A549 (cell line): Measurements from ENCODE around the gene ZFYVE27. TPM values are rescaled to one million over a fixed set of nuclear protein-coding genes. Genes with fewer than 3 reads are reported as not detected.

Experiments
- ATAC-seq, 2 experiments: fragments of 200-7000 bp in 1 of 2; fragments of >200 bp in 1 of 2; cut with Nextera tagmentation in 1 of 2; cut with Tn5 transposase in 1 of 2; 3 replicates each; pipeline versions ENCODE4 v1.8.0 to v1.9.1; 2018 to 2020; ENCODE audit warnings: mild to moderate bottlenecking in 1 of 2, moderate library complexity in 1 of 2
- CTCF ChIA-PET: fragments of 300-600 bp; sonication (Branson Sonifier 250); formaldehyde crosslinking; extraction: SDS; loops from one replicate; lab custom pipeline; 2021; ENCODE audit warnings: antibody characterized with exemption, inconsistent platforms; lab: Yijun Ruan, JAX
- POLR2A ChIA-PET: fragments of 350-600 bp; formaldehyde crosslinking; extraction: SDS; loops from one replicate; lab custom pipeline; 2021; ENCODE audit warnings: antibody characterized with exemption, inconsistent platforms; lab: Yijun Ruan, JAX
- DNase-seq, 2 experiments: peaks; one replicate each; pipeline versions ENCODE4 v3.0.0 to v3.0.0-alpha.2; 2011 to 2016; ENCODE audit warnings: low read depth in 1 of 2, low spot score in 1 of 2
- FAIRE-seq: peaks from 2 replicates; lab custom pipeline; 2011; peaks lifted over from hg19 to GRCh38; lab: Jason Lieb, UNC
- H3K27ac ChIP-seq, 2 experiments: fragments of >200 bp; sonication (Bioruptor Twin); formaldehyde crosslinking; 3 replicates each; pipeline ENCODE4 v1.5.1; 2016 to 2017
- H3K4me1 ChIP-seq: fragments of >200 bp; sonication (Bioruptor Twin); formaldehyde crosslinking; 3 replicates; pipeline ENCODE4 v1.6.1; 2016
- H3K4me2 ChIP-seq: fragments of >200 bp; sonication (Bioruptor Twin); formaldehyde crosslinking; 3 replicates; pipeline ENCODE4 v1.6.1; 2016
- H3K4me3 ChIP-seq: fragments of >200 bp; sonication (Bioruptor Twin); formaldehyde crosslinking; 3 replicates; pipeline ENCODE4 v1.5.1; 2016
- H3K9me3 ChIP-seq: fragments of >200 bp; sonication (Bioruptor Twin); formaldehyde crosslinking; 3 replicates; pipeline ENCODE4 v1.6.1; 2016
- BCL3 ChIP-seq: fragments of >200 bp; sonication (Bioruptor Twin); formaldehyde crosslinking; IDR thresholded peaks from 3 replicates; pipeline ENCODE4 v1.6.1; 2016
- CBX2 ChIP-seq: fragments of 200-600 bp; sonication (generic); IDR thresholded peaks from 2 replicates; pipeline ENCODE4 v1.6.1; 2016; ENCODE audit warnings: low read depth, mild to moderate bottlenecking, borderline replicate concordance
- CBX8 ChIP-seq: fragments of 200-600 bp; sonication (generic); IDR thresholded peaks from 2 replicates; pipeline ENCODE4 v1.6.1; 2016
- ELK1 ChIP-seq: fragments of 150-350 bp; IDR thresholded peaks from 2 replicates; pipeline ENCODE4 v1.6.1; 2014; ENCODE audit warnings: low read depth, mild to moderate bottlenecking, low read length
- ESRRA ChIP-seq: fragments of 150-350 bp; IDR thresholded peaks from 2 replicates; pipeline ENCODE4 v1.6.1; 2014; ENCODE audit warnings: mild to moderate bottlenecking, low read length, borderline replicate concordance
- FOSB ChIP-seq: fragments of 250-450 bp; sonication (Bioruptor Pico); IDR thresholded peaks from 2 replicates; pipeline ENCODE4 v1.5.0; 2020; ENCODE audit warnings: mild to moderate bottlenecking, moderate library complexity
- FOSL2 ChIP-seq, 2 experiments: fragments of 450-650 bp in 1 of 2; fragments of >200 bp in 1 of 2; sonication (Bioruptor Twin) in 1 of 2; formaldehyde crosslinking; IDR thresholded peaks; 2 replicates each; pipeline versions ENCODE4 v1.5.0 to v1.6.1; 2016 to 2020; ENCODE audit warnings: mild to moderate bottlenecking in 1 of 2, moderate library complexity in 1 of 2
- HDAC2 ChIP-seq: fragments of 200-600 bp; sonication (generic); IDR thresholded peaks from 2 replicates; pipeline ENCODE4 v1.6.1; 2016
- HES2 ChIP-seq: fragments of >200 bp; sonication (Bioruptor Twin); formaldehyde crosslinking; IDR thresholded peaks from 2 replicates; pipeline ENCODE4 v1.6.1; 2016
- HEYL ChIP-seq: fragments of 250-450 bp; sonication (Bioruptor Pico); IDR thresholded peaks from 2 replicates; pipeline ENCODE4 v1.8.0; 2021; ENCODE audit warnings: mild to moderate bottlenecking, moderate library complexity
- HMGXB4 ChIP-seq: fragments of 250-450 bp; sonication (Bioruptor Pico); IDR thresholded peaks from 2 replicates; pipeline ENCODE4 v1.5.0; 2021; ENCODE audit warnings: mild to moderate bottlenecking, moderate library complexity, borderline replicate concordance
- HOXA7 ChIP-seq: fragments of 250-450 bp; sonication (Bioruptor Pico); IDR thresholded peaks from 2 replicates; pipeline ENCODE4 v1.5.0; 2020; ENCODE audit warnings: mild to moderate bottlenecking, moderate library complexity
- HOXB13 ChIP-seq: fragments of 250-450 bp; sonication (Bioruptor Pico); IDR thresholded peaks from 2 replicates; pipeline ENCODE4 v1.5.0; 2020; ENCODE audit warnings: low read depth, mild to moderate bottlenecking, moderate library complexity
- HOXB5 ChIP-seq: fragments of 250-450 bp; sonication (Bioruptor Pico); IDR thresholded peaks from 2 replicates; pipeline ENCODE4 v1.5.0; 2020; ENCODE audit warnings: mild to moderate bottlenecking, moderate library complexity
- JUNB ChIP-seq: fragments of >200 bp; sonication (Bioruptor Twin); formaldehyde crosslinking; IDR thresholded peaks from 2 replicates; pipeline ENCODE4 v1.6.1; 2016
- KDM1A ChIP-seq: fragments of 200-600 bp; sonication (generic); IDR thresholded peaks from 2 replicates; pipeline ENCODE4 v1.6.1; 2016; ENCODE audit warnings: low read depth, mild to moderate bottlenecking
- KDM5A ChIP-seq: fragments of 200-600 bp; sonication (generic); IDR thresholded peaks from 2 replicates; pipeline ENCODE4 v1.6.1; 2016; ENCODE audit warnings: antibody characterized with exemption, mild to moderate bottlenecking
- MAFK ChIP-seq: fragments of 450-650 bp; IDR thresholded peaks from 2 replicates; pipeline ENCODE4 v1.6.1; 2014; ENCODE audit not compliant: partially characterized antibody
- NFE2L2 ChIP-seq: fragments of 150-350 bp; conservative IDR thresholded peaks from 2 replicates; pipeline ENCODE4 v1.6.1; 2014; ENCODE audit warnings: low read length
- NR3C1 ChIP-seq: fragments of >200 bp; sonication (Bioruptor Twin); formaldehyde crosslinking; IDR thresholded peaks from 3 replicates; pipeline ENCODE4 v1.6.1; 2017
- POLR2A ChIP-seq: IDR thresholded peaks from 2 replicates; pipeline ENCODE4 v1.6.1; 2012; ENCODE audit warnings: mild to moderate bottlenecking, low read length
- POLR2AphosphoS2 ChIP-seq: conservative IDR thresholded peaks from 2 replicates; pipeline ENCODE4 v1.6.1; 2012; ENCODE audit warnings: low read length, improper control_type of control experiment, inconsistent platforms
- RCOR1 ChIP-seq: fragments of 150-350 bp; IDR thresholded peaks from 2 replicates; pipeline ENCODE4 v1.6.1; 2014; ENCODE audit warnings: antibody characterized with exemption, low read length, low read depth
- SREBF2 ChIP-seq: fragments of 450-650 bp; IDR thresholded peaks from 2 replicates; pipeline ENCODE4 v1.6.1; 2014; ENCODE audit warnings: mild to moderate bottlenecking, moderate library complexity
- TFCP2L1 ChIP-seq: fragments of 250-450 bp; sonication (Bioruptor Pico); IDR thresholded peaks from 2 replicates; pipeline ENCODE4 v1.5.0; 2021; ENCODE audit warnings: mild to moderate bottlenecking
- TP53 ChIP-seq: fragments of 250-450 bp; sonication (Bioruptor Pico); IDR thresholded peaks from 2 replicates; pipeline ENCODE4 v1.5.0; 2021; ENCODE audit warnings: mild to moderate bottlenecking, moderate library complexity
- USF2 ChIP-seq: fragments of 450-650 bp; IDR thresholded peaks from 2 replicates; pipeline ENCODE4 v1.6.1; 2014; ENCODE audit warnings: antibody characterized with exemption
- ZC3H11A ChIP-seq: fragments of 450-650 bp; IDR thresholded peaks from 2 replicates; pipeline ENCODE4 v1.6.1; 2014; ENCODE audit warnings: antibody characterized with exemption, mild to moderate bottlenecking
- ZFP36 ChIP-seq: fragments of 450-650 bp; IDR thresholded peaks from 2 replicates; pipeline ENCODE4 v1.6.1; 2014; ENCODE audit warnings: borderline replicate concordance; ENCODE audit not compliant: partially characterized antibody
- ZNF302 ChIP-seq: fragments of 250-450 bp; sonication (Bioruptor Pico); IDR thresholded peaks from 2 replicates; pipeline ENCODE4 v1.9.0; 2021; ENCODE audit warnings: inconsistent platforms, mild to moderate bottlenecking, moderate library complexity
- ZSCAN20 ChIP-seq: fragments of 250-450 bp; sonication (Bioruptor Pico); IDR thresholded peaks from 2 replicates; pipeline ENCODE4 v1.8.0; 2022; ENCODE audit warnings: mild to moderate bottlenecking, moderate library complexity
- WGBS: methylation state at CpG from one replicate; pipeline ENCODE4 v1.1.6; 2017; ENCODE audit errors: missing lambda C conversion rate; 5-methylcytosine and 5-hydroxymethylcytosine counted together
- polyA plus RNA-seq, 4 experiments: library from polyadenylated mRNA; depleted of rRNA in 3 of 4; stranded (reverse); fragments of >200 nt; fragmentation: RNase III in 1 of 4; extraction: RNeasy Plus Mini Kit Qiagen cat#74134 plus additional on column Dnase treatment in 1 of 4; gene quantifications; 2 replicates in 3 of 4; 3 replicates in 1 of 4; pipeline ENCODE4 v1.2.3, GENCODE V29; 2011 to 2017

The ZFYVE27 gene
- polyA plus RNA-seq, 2 of the 4 experiments (the other 2 are of a cell fraction), result 17.1 to 20.1 TPM

- ChIA-PET POLR2A (interaction anchor here (0.6 kb wide), 2 partner anchors 19 to 146 kb away, joined by 3 read pairs; no protein-coding TSS in a partner anchor), CTCF (interaction anchor here (0.8 to 17.4 kb wide), 11 partner anchors 8 to 260 kb away, joined by 3 to 649 read pairs (median 3); partner anchors contain the start of gene SFRP5)
- no peak for FAIRE-seq
- TF ChIP-seq FOSB (CRISPR knock-in tag) (no peak), HOXB5 (CRISPR knock-in tag) (no peak), ZNF302 (no peak), KDM1A (no peak), TP53 (CRISPR knock-in tag) (no peak), ESRRA (no peak), FOSL2 (IDR thresholded peaks at IDR 0.05) (no peak), FOSL2 (CRISPR knock-in tag; IDR thresholded peaks at IDR 0.05) (no peak), HMGXB4 (CRISPR knock-in tag) (no peak), ZC3H11A (no peak), MAFK (no peak), HOXB13 (CRISPR knock-in tag) (no peak), TFCP2L1 (CRISPR knock-in tag) (no peak), KDM5A (no peak), CBX8 (no peak), HES2 (no peak), HEYL (no peak)
- H3K27ac ChIP-seq, result no peak overlapping the region
- H3K4me1 ChIP-seq, result no peaks in the 10 kb centered on the region
- H3K4me3 ChIP-seq, result no peak overlapping the region
- WGBS, result 79% methylated on average over 9 of the region's 9 CpGs
- H3K9me3 ChIP-seq, result no peaks in the 10 kb centered on the region
- no peak overlapping the region for H3K4me2 ChIP-seq
- DNase-seq, result no peak
- no peak for ATAC-seq
Measured at GRCh38 chr10:97785731-97786130, 48.8 kb downstream of the ZFYVE27 start.

GRCh38 chr10:97788552-97789442 is 51.9 kb downstream of the ZFYVE27 start:
- DNase-seq (no peak), ATAC-seq (no peak), FAIRE-seq (no peak)
- TF ChIP-seq HDAC2, result no peak
- TF ChIP-seq RCOR1, result no peak
- no peak for TF ChIP-seq JUNB
- no peak for TF ChIP-seq CBX8
- no peak for TF ChIP-seq NR3C1
- no peak for TF ChIP-seq HES2
- TF ChIP-seq HOXA7 (CRISPR knock-in tag), result no peak
- no peak for TF ChIP-seq NFE2L2
- no peak for TF ChIP-seq FOSB (CRISPR knock-in tag)
- no peak for TF ChIP-seq USF2
- no peak for TF ChIP-seq POLR2AphosphoS2
- no peak for TF ChIP-seq ZFP36
- no peak for TF ChIP-seq ZSCAN20 (CRISPR knock-in tag)
- TF ChIP-seq SREBF2, result no peak
- TF ChIP-seq BCL3, result no peak
- no peak for TF ChIP-seq ESRRA
- no peak for TF ChIP-seq ELK1
- no peak for TF ChIP-seq CBX2
- no peak for TF ChIP-seq POLR2A
- Histone ChIP-seq H3K9me3 (no peaks in the 10 kb centered on the region), H3K4me3 (no peak overlapping the region), H3K4me1 (no peaks in the 10 kb centered on the region), H3K4me2 (no peak overlapping the region), H3K27ac (no peak overlapping the region)
- ChIA-PET CTCF (interaction anchor here (0.9 to 17.4 kb wide), 4 partner anchors 18 to 253 kb away, joined by 3 to 649 read pairs (median 26); no protein-coding TSS in a partner anchor), POLR2A (no interaction called here)
- 69% methylated on average over 19 of the region's 22 CpGs for WGBS
